Measurements from ENCODE around the gene TIMM21. TPM values are rescaled to one million over a fixed set of nuclear protein-coding genes. Genes with fewer than 3 reads are reported as not detected.

The TIMM21 gene
- total RNA-seq, 1 donor from 2014 or later, result 20.4 TPM

DNA sequence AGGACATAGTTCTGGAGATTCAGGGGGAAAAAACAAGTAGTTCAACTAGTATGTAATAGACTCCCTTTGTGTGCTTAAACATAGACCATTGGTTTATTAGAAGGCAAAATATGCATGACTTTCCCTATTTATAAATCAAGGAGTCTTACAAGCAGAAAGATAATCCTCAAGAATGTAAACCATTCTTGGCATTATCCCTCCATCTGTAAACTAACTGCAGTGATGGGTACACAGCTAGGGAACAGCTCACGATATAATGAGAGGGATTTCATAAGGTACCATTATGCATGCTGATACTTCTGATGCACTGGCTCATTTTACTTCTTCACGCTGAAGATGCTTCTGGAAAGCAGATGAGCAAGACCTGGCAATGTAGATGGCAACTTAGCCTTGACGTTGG is 1.6 kb upstream of the TIMM21 start:
- no peak for DNase-seq (ENCODE audit: low read depth)
- peak overlapping the region; percentile 89 for H3K4me3 ChIP-seq (ENCODE audit: low read depth, low read length)
- TF ChIP-seq, protein P1, sequence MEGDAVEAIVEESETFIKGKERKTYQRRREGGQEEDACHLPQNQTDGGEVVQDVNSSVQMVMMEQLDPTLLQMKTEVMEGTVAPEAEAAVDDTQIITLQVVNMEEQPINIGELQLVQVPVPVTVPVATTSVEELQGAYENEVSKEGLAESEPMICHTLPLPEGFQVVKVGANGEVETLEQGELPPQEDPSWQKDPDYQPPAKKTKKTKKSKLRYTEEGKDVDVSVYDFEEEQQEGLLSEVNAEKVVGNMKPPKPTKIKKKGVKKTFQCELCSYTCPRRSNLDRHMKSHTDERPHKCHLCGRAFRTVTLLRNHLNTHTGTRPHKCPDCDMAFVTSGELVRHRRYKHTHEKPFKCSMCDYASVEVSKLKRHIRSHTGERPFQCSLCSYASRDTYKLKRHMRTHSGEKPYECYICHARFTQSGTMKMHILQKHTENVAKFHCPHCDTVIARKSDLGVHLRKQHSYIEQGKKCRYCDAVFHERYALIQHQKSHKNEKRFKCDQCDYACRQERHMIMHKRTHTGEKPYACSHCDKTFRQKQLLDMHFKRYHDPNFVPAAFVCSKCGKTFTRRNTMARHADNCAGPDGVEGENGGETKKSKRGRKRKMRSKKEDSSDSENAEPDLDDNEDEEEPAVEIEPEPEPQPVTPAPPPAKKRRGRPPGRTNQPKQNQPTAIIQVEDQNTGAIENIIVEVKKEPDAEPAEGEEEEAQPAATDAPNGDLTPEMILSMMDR (conservative IDR thresholded peaks at IDR 0.05; ENCODE audit: low read depth, low read length), result no peak

DNA sequence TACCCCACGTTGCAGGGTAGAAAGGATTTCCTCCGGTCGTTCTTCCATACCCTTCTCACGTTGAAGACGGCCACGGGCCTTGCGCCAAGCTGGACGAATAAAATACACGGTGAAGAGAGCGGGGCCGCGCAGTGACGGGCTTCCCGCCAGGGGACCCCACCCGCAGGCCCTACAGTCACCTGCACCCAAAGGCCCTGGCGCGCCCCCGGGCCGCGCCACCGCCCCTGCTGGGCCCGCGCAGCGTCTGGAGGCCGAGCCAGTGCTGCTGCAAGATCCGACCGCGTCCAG is 888 bp upstream of the TIMM21 start:
- H3K4me3 ChIP-seq (ENCODE audit: low read depth, low read length), result peak overlapping the region; percentile 89
- TF ChIP-seq, protein P1 (conservative IDR thresholded peaks at IDR 0.05; ENCODE audit: low read depth, low read length), result no peak
- no peak for DNase-seq (ENCODE audit: low read depth)

DNA sequence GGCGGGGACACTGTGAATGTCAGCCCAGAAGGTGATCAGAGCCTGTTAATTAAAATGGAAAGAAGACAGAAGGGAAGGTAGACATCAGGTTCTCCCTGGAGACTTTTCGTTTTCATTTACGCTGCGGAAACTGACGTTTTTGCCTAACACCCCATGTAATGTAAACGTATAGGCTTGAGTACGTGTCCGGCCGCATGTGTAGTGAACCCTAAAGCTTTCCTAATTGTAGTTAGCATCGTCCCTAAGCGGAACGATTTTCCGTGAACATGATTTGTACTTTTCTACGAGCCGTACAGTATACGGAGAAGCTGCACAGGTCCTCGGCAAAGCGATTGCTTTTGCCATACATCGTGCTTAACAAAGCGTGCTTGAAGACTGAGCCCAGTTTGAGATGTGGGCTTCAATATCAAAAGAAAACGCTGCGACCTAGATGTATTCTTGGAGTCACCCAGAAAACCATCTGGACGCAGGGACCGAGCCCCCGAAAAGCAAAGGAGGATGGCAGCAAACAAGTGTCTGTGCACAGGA is 284 bp downstream of the TIMM21 start:
- DNase-seq (ENCODE audit: low read depth), result no peak
- H3K4me3 ChIP-seq (ENCODE audit: low read depth, low read length), result peak overlapping the region; percentile 89
- TF ChIP-seq, protein P1 (conservative IDR thresholded peaks at IDR 0.05; ENCODE audit: low read depth, low read length), result no peak

DNA sequence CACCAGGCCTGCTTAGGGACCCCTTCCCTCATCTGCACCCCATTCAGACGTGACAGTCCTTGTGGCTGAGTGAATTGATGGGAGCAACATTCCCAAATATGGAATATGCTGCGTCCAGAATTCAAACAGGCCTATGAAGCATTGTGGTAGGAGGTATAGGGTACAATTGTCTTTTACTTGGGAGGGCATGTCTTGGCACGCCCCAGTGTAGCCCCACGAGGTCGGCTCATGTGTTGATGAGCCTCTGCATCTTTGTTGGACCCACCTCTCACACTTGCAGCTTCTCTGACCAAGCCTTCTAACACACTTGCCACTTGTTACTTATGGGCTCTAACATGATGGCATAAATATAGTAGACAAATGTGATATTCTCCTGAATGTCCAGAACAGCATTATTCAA is 1.6 kb downstream of the TIMM21 start:
- TF ChIP-seq, protein P1 (conservative IDR thresholded peaks at IDR 0.05; ENCODE audit: low read depth, low read length), result no peak
- H3K4me3 ChIP-seq (ENCODE audit: low read depth, low read length), result peak overlapping the region; percentile 89
- DNase-seq (ENCODE audit: low read depth), result no peak

DNA sequence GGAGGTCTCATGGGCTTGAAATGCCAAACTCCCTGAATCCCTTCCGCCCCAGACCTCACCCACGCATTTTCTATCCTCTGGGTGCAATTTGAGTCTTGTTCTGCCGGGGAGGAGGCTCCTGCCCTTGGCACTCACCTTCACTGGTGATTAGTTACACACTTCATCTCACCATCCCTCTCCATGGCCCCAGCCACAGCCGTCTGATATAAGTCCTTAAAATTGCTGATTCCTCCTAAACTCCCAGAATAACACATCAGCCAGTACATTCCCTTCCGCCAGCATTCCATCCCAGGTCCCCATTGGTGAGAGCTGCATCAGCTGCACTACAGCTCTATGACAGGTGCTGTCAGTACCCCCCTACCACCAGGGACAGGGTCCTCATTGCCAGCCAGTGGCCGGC is 3.9 kb downstream of the TIMM21 start:
- DNase-seq (ENCODE audit: low read depth), result no peak
- TF ChIP-seq, protein P1 (conservative IDR thresholded peaks at IDR 0.05; ENCODE audit: low read depth, low read length), result no peak
- H3K4me3 ChIP-seq (ENCODE audit: low read depth, low read length), result no peak overlapping the region

DNA sequence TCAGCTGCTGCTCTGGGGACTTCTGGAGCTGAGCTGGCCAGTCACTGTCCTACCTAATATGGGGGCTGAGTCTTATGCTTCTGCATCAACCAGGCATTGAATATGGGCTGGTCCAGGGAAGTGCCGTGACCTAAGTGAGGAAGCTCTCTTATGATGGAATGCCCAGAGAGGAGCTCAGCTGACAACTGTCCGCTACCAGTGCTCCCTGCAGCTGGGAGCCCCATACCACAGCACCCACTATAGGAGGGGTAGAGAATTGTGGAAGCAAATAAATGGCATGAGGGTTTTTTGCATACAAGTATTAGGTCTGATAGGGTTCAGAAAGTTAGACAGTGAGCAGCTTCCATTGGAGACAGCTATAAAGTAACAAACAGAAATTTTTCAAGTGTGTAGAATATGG is 4.5 kb downstream of the TIMM21 start:
- H3K4me3 ChIP-seq (ENCODE audit: low read depth, low read length), result no peak overlapping the region
- no peak for DNase-seq (ENCODE audit: low read depth)
- TF ChIP-seq, protein P1 (conservative IDR thresholded peaks at IDR 0.05; ENCODE audit: low read depth, low read length), result peak; percentile 42

DNA sequence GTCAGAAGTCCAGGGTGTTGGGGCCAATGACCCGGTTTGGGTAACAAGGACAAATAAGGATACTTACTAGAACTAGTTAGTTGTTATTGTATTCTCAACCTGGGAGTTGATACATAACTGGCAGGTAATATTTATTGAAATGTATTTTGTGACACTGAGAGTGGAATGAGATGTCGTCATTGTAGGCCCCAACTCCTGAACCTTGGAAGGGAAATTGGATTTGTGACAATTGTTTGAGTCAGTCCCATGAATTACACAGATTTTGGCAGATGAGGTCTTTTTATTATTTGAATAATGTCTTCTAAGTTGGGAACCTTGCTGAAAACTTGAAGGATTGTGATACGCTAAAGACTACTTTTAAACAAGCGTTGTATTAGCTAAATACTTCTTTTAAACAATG is 5.1 kb downstream of the TIMM21 start:
- no peak for DNase-seq (ENCODE audit: low read depth)
- H3K4me3 ChIP-seq (ENCODE audit: low read depth, low read length), result no peak overlapping the region
- TF ChIP-seq, protein P1 (conservative IDR thresholded peaks at IDR 0.05; ENCODE audit: low read depth, low read length), result no peak
